Gastroesophageal sphincter (tissue), 4 donors: ENCODE measurements around the gene CYCS. TPM values are rescaled to one million over a fixed set of nuclear protein-coding genes. Genes with fewer than 3 reads are reported as not detected.

Experiments
- ATAC-seq: fragments of 150-250 bp; one replicate; pipeline ENCODE4 v1.9.1; 2016; ENCODE audit warnings: mild to moderate bottlenecking, moderate library complexity
- H3K27ac ChIP-seq, 4 donors: fragments of 200-600 bp; sonication (generic) in 3 of 4; 1 replicate in 3 of 4; 2 replicates in 1 of 4; pipeline ENCODE4 v1.5.1; 2016 to 2019
- H3K27me3 ChIP-seq: fragments of 200-600 bp; sonication (generic); one replicate; pipeline ENCODE4 v1.5.1; 2019
- H3K36me3 ChIP-seq, 2 donors: fragments of 200-600 bp; sonication (generic); one replicate each; pipeline ENCODE4 v1.5.1; 2019; ENCODE audit warnings: control low read depth in 1 of 2
- H3K4me1 ChIP-seq, 3 donors: fragments of 200-600 bp; sonication (generic); 1 replicate in 2 of 3; 2 replicates in 1 of 3; pipeline ENCODE4 v1.5.1; 2016 to 2019; ENCODE audit warnings: control low read depth in 2 of 3
- H3K4me3 ChIP-seq, 2 donors: fragments of 200-600 bp; sonication (generic); one replicate each; pipeline ENCODE4 v1.5.1; 2019; ENCODE audit warnings: mild to moderate bottlenecking in 1 of 2, moderate library complexity in 1 of 2
- H3K9me3 ChIP-seq, 3 donors: fragments of 200-600 bp; sonication (generic); one replicate each; pipeline ENCODE4 v1.5.1; 2017 to 2019; ENCODE audit warnings: control low read depth in 2 of 3
- EP300 ChIP-seq: sonication (generic); formaldehyde crosslinking; IDR thresholded peaks from one replicate; pipeline ENCODE4 v1.6.1; 2017; ENCODE audit warnings: antibody characterized with exemption, mild to moderate bottlenecking
- POLR2A ChIP-seq, 2 donors: fragments of 450-650 bp; IDR thresholded peaks; one replicate each; pipeline ENCODE4 v1.6.1; 2017; ENCODE audit warnings: antibody characterized with exemption in 2 of 2, mild to moderate bottlenecking in 2 of 2, moderate library complexity in 1 of 2
- POLR2AphosphoS5 ChIP-seq: sonication (generic); formaldehyde crosslinking; IDR thresholded peaks from one replicate; pipeline ENCODE4 v1.6.1; 2017; ENCODE audit warnings: antibody characterized with exemption
- WGBS, 2 donors: methylation state at CpG; one replicate each; pipeline ENCODE4 v1.1.5; 2018; ENCODE audit warnings: low coverage in 1 of 2; 5-methylcytosine and 5-hydroxymethylcytosine counted together
- total RNA-seq, 4 donors: library from RNA; depleted of rRNA; stranded (reverse); fragments of >200 nt; gene quantifications; one replicate each; pipeline ENCODE4 v1.1.0, GENCODE V29; 2016
- TF ChIP-seq, protein P1 (sequence below), 4 experiments: fragments of 200-600 bp in 2 of 4; fragments of 450-650 bp in 2 of 4; sonication (generic) in 1 of 4; IDR thresholded peaks; one replicate each; pipeline ENCODE4 v1.5.1; 2017 to 2019; ENCODE audit warnings: antibody characterized with exemption in 4 of 4, mild to moderate bottlenecking in 2 of 4, moderate library complexity in 2 of 4

Gene CYCS
- total RNA-seq, 4 donors from 2014 or later = 44.2 to 61.2 (median 48.5) TPM

GRCh38 chr7:25149836-25150235 is 24.8 kb upstream of the CYCS start:
- no peaks in the 10 kb centered on the region for H3K9me3 ChIP-seq
- no peak overlapping the region for H3K4me3 ChIP-seq
- no peaks in the 10 kb centered on the region for H3K27me3 ChIP-seq
- H3K4me1 ChIP-seq = no peaks in the 10 kb centered on the region
- H3K36me3 ChIP-seq = peaks cover 0 to 42% of the 10 kb centered on the region in 2 donors
- 60 to 83% methylated on average over 1 of the region's 1 CpG for WGBS, 2 donors
- ATAC-seq = no peak
- TF ChIP-seq POLR2AphosphoS5 = no peak
- TF ChIP-seq, protein P1, sequence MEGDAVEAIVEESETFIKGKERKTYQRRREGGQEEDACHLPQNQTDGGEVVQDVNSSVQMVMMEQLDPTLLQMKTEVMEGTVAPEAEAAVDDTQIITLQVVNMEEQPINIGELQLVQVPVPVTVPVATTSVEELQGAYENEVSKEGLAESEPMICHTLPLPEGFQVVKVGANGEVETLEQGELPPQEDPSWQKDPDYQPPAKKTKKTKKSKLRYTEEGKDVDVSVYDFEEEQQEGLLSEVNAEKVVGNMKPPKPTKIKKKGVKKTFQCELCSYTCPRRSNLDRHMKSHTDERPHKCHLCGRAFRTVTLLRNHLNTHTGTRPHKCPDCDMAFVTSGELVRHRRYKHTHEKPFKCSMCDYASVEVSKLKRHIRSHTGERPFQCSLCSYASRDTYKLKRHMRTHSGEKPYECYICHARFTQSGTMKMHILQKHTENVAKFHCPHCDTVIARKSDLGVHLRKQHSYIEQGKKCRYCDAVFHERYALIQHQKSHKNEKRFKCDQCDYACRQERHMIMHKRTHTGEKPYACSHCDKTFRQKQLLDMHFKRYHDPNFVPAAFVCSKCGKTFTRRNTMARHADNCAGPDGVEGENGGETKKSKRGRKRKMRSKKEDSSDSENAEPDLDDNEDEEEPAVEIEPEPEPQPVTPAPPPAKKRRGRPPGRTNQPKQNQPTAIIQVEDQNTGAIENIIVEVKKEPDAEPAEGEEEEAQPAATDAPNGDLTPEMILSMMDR (IDR thresholded peaks at IDR 0.05) = no peak
- TF ChIP-seq POLR2A (IDR thresholded peaks at IDR 0.05) = no peak
- no peak for TF ChIP-seq EP300
- H3K27ac ChIP-seq = no peak overlapping the region

- no peak overlapping the region for H3K27ac ChIP-seq
- H3K27me3 ChIP-seq = no peaks in the 10 kb centered on the region
- no peak for TF ChIP-seq POLR2A (IDR thresholded peaks at IDR 0.05)
- TF ChIP-seq EP300 = no peak
- TF ChIP-seq POLR2AphosphoS5 = no peak
- TF ChIP-seq, protein P1 (IDR thresholded peaks at IDR 0.05) = no peak
- no peak overlapping the region for H3K4me3 ChIP-seq
- no peaks in the 10 kb centered on the region for H3K4me1 ChIP-seq
- peaks cover 0 to 40% of the 10 kb centered on the region in 2 donors for H3K36me3 ChIP-seq
- no peak for ATAC-seq
- WGBS, 2 donors = 91 to 100% methylated on average over 2 to 5 of the region's 5 CpGs
- no peaks in the 10 kb centered on the region for H3K9me3 ChIP-seq
These were observed 23.9 kb upstream of the CYCS start for GRCh38 chr7:25148772-25149575.

DNA sequence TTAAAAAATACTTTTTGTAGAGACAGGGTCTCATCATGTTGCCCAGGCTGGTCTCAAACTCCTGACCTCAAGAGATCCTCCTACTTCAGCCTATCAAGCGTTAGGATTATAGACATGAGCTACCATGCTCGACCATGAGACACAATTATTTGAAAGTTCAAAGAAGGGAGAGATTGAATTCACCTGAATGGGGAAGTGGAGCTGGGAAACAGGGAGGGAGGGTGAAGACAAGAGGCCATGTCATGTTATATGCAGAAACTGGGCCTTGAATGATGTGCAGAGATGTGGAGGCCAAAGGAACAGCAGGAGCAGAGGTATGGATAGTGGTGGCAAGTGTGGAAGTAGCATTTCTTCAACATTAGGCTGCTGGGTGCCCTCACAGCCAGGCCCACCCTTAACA is 18.7 kb upstream of the CYCS start:
- Histone ChIP-seq H3K36me3 (peaks cover 0 to 29% of the 10 kb centered on the region in 2 donors), H3K4me3 (no peak overlapping the region), H3K4me1 (no peaks in the 10 kb centered on the region), H3K9me3 (no peaks in the 10 kb centered on the region), H3K27ac (no peak overlapping the region), H3K27me3 (no peaks in the 10 kb centered on the region)
- no peak for ATAC-seq
- WGBS, 2 donors = 75% methylated on average over 2 of the region's 2 CpGs; no CpG with 5 or more reads in 1 of the 2 donors
- TF ChIP-seq POLR2A (IDR thresholded peaks at IDR 0.05) = no peak

DNA sequence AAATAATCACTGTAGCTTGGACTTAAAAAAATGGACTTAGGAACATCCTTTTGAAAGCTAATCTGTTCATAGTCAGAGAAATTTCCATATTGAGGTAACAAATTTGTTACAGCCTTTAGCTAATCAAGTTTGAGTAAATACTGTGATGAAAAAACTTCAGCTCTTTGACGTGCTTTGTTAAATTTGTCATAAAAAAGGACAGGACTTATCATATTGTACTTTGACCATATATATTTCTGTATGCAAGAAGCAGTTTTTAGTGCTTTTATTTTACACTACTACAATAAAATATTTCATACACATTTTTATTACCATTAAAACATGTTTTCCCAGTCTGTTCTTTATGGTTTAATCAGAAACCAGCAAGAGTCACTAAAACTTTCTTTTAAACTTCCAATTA is 14.5 kb upstream of the CYCS start:
- 53 to 71% methylated on average over 1 of the region's 1 CpG for WGBS, 2 donors
- Histone ChIP-seq H3K4me1 (no peaks in the 10 kb centered on the region), H3K9me3 (no peaks in the 10 kb centered on the region), H3K4me3 (no peak overlapping the region), H3K36me3 (peaks cover 0 to 31% of the 10 kb centered on the region in 2 donors), H3K27me3 (no peaks in the 10 kb centered on the region), H3K27ac (no peak overlapping the region)
- no peak for ATAC-seq
- TF ChIP-seq, protein P1 (IDR thresholded peaks at IDR 0.05) = no peak
- no peak for TF ChIP-seq POLR2AphosphoS5
- TF ChIP-seq POLR2A (IDR thresholded peaks at IDR 0.05) = no peak
- TF ChIP-seq EP300 = no peak

- no peak for ATAC-seq
- 43 to 54% methylated on average over 1 of the region's 1 CpG for WGBS, 2 donors
- no peak overlapping the region for H3K4me3 ChIP-seq
- no peaks in the 10 kb centered on the region for H3K4me1 ChIP-seq
- H3K27ac ChIP-seq = no peak overlapping the region
- no peaks in the 10 kb centered on the region for H3K9me3 ChIP-seq
- H3K36me3 ChIP-seq = peaks cover 0 to 12% of the 10 kb centered on the region in 2 donors
- TF ChIP-seq EP300 = no peak
- TF ChIP-seq, protein P1 (IDR thresholded peaks at IDR 0.05) = no peak
- TF ChIP-seq POLR2A (IDR thresholded peaks at IDR 0.05) = no peak
- TF ChIP-seq POLR2AphosphoS5 = no peak
- H3K27me3 ChIP-seq = no peaks in the 10 kb centered on the region
These were observed 9.4 kb upstream of the CYCS start for GRCh38 chr7:25134358-25135010.
